DND-41 (cell line): ENCODE data around the gene INKA2.

ENCODE experiments used
- ATAC-seq: fragments of 200-7000 bp; cut with Tn5 transposase; 3 replicates; pipeline ENCODE4 v1.9.1; 2021; ENCODE audit warnings: low read depth; ENCODE audit not compliant: insufficient read depth
- DNase-seq: peaks from one replicate; pipeline ENCODE4 v3.0.0-alpha.2; 2020
- H2AFZ ChIP-seq: 2 replicates; pipeline ENCODE4 v1.6.0; 2012; ENCODE audit warnings: low read depth, low read length
- H3K27ac ChIP-seq: 2 replicates; pipeline ENCODE4 v1.5.1; 2012; ENCODE audit warnings: low read length, inconsistent platforms
- H3K27me3 ChIP-seq: fragments of 200-600 bp; sonication (generic); 2 replicates; pipeline ENCODE4 v1.6.0; 2012; ENCODE audit warnings: low read length, mild to moderate bottlenecking, inconsistent platforms; ENCODE audit not compliant: insufficient read depth, poor library complexity
- H3K36me3 ChIP-seq: 2 replicates; pipeline ENCODE4 v1.5.1; 2012; ENCODE audit warnings: low read length, inconsistent platforms; ENCODE audit not compliant: insufficient read depth
- H3K4me1 ChIP-seq: 2 replicates; pipeline ENCODE4 v1.5.1; 2012; ENCODE audit warnings: mild to moderate bottlenecking, low read length; ENCODE audit not compliant: insufficient read depth
- H3K4me2 ChIP-seq: 2 replicates; pipeline ENCODE4 v1.6.0; 2012; ENCODE audit warnings: mild to moderate bottlenecking, moderate library complexity, low read length, inconsistent platforms; ENCODE audit not compliant: insufficient read depth
- H3K4me3 ChIP-seq, 2 experiments: fragments of 200-600 bp in 1 of 2; shearing (Covaris generic) in 1 of 2; 2 replicates each; pipeline ENCODE4 v1.5.1; 2012 to 2016; ENCODE audit warnings: inconsistent platforms in 2 of 2, low read length in 2 of 2, mild to moderate bottlenecking in 2 of 2, low read depth in 1 of 2, moderate library complexity in 1 of 2
- H3K79me2 ChIP-seq: 2 replicates; pipeline ENCODE4 v1.6.0; 2012; ENCODE audit warnings: low read length, inconsistent platforms; ENCODE audit not compliant: insufficient read depth
- H3K9ac ChIP-seq: 2 replicates; pipeline ENCODE4 v1.6.0; 2012; ENCODE audit warnings: low read depth, mild to moderate bottlenecking, inconsistent platforms, low read length, moderate library complexity
- H3K9me3 ChIP-seq: 2 replicates; pipeline ENCODE4 v1.5.1; 2012; ENCODE audit warnings: low read length, moderate library complexity, mild to moderate bottlenecking, inconsistent platforms; ENCODE audit not compliant: insufficient read depth, severe bottlenecking
- H4K20me1 ChIP-seq: 2 replicates; pipeline ENCODE4 v1.6.0; 2012; ENCODE audit warnings: low read length; ENCODE audit not compliant: insufficient read depth
- EZH2 ChIP-seq: IDR thresholded peaks from 3 replicates; pipeline ENCODE4 v1.6.1; 2012; ENCODE audit warnings: borderline replicate concordance, low read depth, mild to moderate bottlenecking, moderate library complexity, low read length, inconsistent platforms; ENCODE audit not compliant: severe bottlenecking
- TF ChIP-seq, protein P1 (sequence below): IDR thresholded peaks from 2 replicates; pipeline ENCODE4 v1.5.1; 2012; ENCODE audit warnings: borderline replicate concordance, low read length, moderate library complexity, mild to moderate bottlenecking; ENCODE audit not compliant: poor library complexity, severe bottlenecking; ENCODE audit errors: extremely low read depth

The INKA2 gene

GRCh38 chr1:111746614-111746999 lies 7.4 kb upstream of the INKA2 start:
- H3K4me2 ChIP-seq = no peak overlapping the region
- no peak overlapping the region for H3K9ac ChIP-seq
- H3K79me2 ChIP-seq = no peaks in the 10 kb centered on the region
- no peak overlapping the region for H3K27ac ChIP-seq
- no peaks in the 10 kb centered on the region for H3K9me3 ChIP-seq
- TF ChIP-seq, protein P1, sequence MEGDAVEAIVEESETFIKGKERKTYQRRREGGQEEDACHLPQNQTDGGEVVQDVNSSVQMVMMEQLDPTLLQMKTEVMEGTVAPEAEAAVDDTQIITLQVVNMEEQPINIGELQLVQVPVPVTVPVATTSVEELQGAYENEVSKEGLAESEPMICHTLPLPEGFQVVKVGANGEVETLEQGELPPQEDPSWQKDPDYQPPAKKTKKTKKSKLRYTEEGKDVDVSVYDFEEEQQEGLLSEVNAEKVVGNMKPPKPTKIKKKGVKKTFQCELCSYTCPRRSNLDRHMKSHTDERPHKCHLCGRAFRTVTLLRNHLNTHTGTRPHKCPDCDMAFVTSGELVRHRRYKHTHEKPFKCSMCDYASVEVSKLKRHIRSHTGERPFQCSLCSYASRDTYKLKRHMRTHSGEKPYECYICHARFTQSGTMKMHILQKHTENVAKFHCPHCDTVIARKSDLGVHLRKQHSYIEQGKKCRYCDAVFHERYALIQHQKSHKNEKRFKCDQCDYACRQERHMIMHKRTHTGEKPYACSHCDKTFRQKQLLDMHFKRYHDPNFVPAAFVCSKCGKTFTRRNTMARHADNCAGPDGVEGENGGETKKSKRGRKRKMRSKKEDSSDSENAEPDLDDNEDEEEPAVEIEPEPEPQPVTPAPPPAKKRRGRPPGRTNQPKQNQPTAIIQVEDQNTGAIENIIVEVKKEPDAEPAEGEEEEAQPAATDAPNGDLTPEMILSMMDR = no peak
- TF ChIP-seq EZH2 = no peak
- DNase-seq (no peak), ATAC-seq (no peak)
- no peaks in the 10 kb centered on the region for H4K20me1 ChIP-seq
- H3K27me3 ChIP-seq = no peaks in the 10 kb centered on the region
- H3K4me1 ChIP-seq = no peaks in the 10 kb centered on the region
- H3K4me3 ChIP-seq = no peak overlapping the region
- H3K36me3 ChIP-seq = no peaks in the 10 kb centered on the region
- H2AFZ ChIP-seq = no peak overlapping the region

DNA sequence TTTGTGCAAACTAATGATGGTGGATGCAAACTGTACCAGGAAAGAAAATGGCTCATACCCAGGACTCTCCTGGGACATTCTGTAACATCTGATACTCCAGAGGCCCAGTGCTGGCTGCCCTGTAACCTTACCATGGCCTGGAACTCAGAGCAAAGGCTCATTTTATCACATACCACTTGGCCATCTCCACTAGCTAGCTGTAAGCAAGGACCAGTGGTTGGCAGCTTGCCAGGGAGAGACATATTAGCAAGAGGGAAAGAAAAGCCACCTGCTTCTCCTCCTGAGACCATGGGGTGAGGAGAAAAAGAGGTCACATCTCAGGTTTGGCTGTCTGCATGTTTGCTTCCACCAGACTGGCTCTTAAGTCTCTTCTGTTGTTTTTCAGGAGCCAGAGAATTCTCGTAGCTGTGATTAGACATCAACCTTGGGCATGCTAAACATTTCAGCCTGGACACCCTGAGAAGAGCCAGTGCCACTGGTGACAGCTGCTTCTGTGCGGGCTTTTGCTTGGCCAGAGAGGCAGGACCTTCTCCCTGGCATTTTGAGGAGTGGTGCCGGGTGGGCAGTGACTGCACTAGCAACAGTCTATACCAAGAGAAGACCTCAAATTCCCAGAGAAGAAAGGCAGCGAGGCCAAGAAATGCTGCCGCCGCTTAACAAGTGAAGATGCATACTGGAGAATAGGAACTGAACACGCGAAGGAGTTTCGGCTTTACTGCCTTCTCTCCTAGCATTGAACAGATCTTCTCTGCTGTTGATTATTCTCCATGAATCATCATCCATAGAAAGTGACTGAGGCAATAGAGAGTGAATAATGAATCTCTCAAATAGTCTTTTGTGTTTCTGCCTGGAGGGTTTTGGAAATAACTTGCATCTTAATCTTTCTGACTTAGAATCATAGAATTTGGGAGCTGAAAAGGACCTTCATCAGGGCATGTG lies 6.7 kb upstream of the INKA2 start:
- no peaks in the 10 kb centered on the region for H3K79me2 ChIP-seq
- no peaks in the 10 kb centered on the region for H4K20me1 ChIP-seq
- ATAC-seq = no peak
- TF ChIP-seq, protein P1 = no peak
- no peak for TF ChIP-seq EZH2
- H3K4me2 ChIP-seq = no peak overlapping the region
- H3K9ac ChIP-seq = no peak overlapping the region
- no peaks in the 10 kb centered on the region for H3K27me3 ChIP-seq
- H3K4me3 ChIP-seq = no peak overlapping the region
- H3K4me1 ChIP-seq = no peaks in the 10 kb centered on the region
- H3K36me3 ChIP-seq = no peaks in the 10 kb centered on the region
- no peak for DNase-seq
- no peak overlapping the region for H2AFZ ChIP-seq
- H3K9me3 ChIP-seq = no peaks in the 10 kb centered on the region
- no peak overlapping the region for H3K27ac ChIP-seq

DNA sequence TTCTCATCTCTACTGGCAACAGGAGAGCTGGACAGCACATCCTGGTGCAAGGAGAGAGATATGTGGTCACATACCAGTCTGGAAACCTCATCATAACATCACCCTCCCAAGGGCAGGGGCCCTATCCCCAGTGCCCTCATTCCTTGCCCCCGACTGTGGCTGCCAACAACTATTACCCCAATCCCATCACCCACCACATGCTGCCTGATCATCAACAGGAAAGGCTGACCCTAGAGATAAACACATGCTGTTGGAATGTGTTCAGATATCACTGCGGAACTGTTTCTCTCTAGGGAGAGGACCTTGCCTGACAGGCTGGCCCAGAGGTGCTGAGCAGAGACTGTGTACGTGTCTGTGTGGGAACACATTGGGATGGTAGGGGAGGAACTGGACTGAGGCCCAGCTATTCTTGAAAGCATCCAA lies 4.5 kb upstream of the INKA2 start:
- Histone ChIP-seq H3K79me2 (no peaks in the 10 kb centered on the region), H3K9ac (no peak overlapping the region), H2AFZ (no peak overlapping the region), H3K9me3 (no peaks in the 10 kb centered on the region), H3K27me3 (peaks cover 9% of the 10 kb centered on the region), H3K27ac (no peak overlapping the region), H3K4me2 (no peak overlapping the region), H3K36me3 (no peaks in the 10 kb centered on the region), H4K20me1 (no peaks in the 10 kb centered on the region), H3K4me1 (peaks cover 15% of the 10 kb centered on the region), H3K4me3 (no peak overlapping the region)
- TF ChIP-seq, protein P1 = no peak
- TF ChIP-seq EZH2 = no peak
- DNase-seq = no peak
- no peak for ATAC-seq
